Gastroesophageal sphincter (tissue), 3 donors: Measurements from ENCODE around the gene PIK3R2.

Experiments
- EP300 ChIP-seq: sonication (generic); formaldehyde crosslinking; IDR thresholded peaks from one replicate; pipeline ENCODE4 v1.6.1; 2017; ENCODE audit warnings: antibody characterized with exemption, mild to moderate bottlenecking
- POLR2A ChIP-seq, 2 donors: fragments of 450-650 bp; IDR thresholded peaks; one replicate each; pipeline ENCODE4 v1.6.1; 2017; ENCODE audit warnings: antibody characterized with exemption in 2 of 2, mild to moderate bottlenecking in 2 of 2, moderate library complexity in 1 of 2
- POLR2AphosphoS5 ChIP-seq: sonication (generic); formaldehyde crosslinking; IDR thresholded peaks from one replicate; pipeline ENCODE4 v1.6.1; 2017; ENCODE audit warnings: antibody characterized with exemption
- TF ChIP-seq, protein P1 (sequence below), 4 experiments: fragments of 200-600 bp in 2 of 4; fragments of 450-650 bp in 2 of 4; sonication (generic) in 1 of 4; IDR thresholded peaks; one replicate each; pipeline ENCODE4 v1.5.1; 2017 to 2019; ENCODE audit warnings: antibody characterized with exemption in 4 of 4, mild to moderate bottlenecking in 2 of 4, moderate library complexity in 2 of 4

DNA sequence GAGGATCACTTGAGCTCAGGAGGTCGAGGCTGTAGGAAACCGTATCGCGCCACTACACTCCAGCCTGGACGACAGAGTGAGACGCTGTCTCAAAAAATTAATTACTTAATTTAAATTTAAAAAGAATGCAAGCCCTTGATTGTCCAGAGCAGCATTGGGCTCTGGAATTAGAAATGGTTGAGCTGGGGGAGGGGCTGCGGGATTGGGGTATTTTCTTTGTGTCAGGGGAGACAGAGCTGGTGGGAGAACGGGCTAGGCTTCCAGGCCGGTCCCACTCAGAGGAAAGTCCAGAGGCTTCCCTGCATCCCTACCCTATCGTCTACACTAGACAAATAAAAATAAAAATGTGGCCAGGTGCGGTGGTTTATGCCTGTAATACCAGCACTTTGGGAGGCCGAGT, 53.1 kb downstream of the PIK3R2 start:
- TF ChIP-seq, protein P1, sequence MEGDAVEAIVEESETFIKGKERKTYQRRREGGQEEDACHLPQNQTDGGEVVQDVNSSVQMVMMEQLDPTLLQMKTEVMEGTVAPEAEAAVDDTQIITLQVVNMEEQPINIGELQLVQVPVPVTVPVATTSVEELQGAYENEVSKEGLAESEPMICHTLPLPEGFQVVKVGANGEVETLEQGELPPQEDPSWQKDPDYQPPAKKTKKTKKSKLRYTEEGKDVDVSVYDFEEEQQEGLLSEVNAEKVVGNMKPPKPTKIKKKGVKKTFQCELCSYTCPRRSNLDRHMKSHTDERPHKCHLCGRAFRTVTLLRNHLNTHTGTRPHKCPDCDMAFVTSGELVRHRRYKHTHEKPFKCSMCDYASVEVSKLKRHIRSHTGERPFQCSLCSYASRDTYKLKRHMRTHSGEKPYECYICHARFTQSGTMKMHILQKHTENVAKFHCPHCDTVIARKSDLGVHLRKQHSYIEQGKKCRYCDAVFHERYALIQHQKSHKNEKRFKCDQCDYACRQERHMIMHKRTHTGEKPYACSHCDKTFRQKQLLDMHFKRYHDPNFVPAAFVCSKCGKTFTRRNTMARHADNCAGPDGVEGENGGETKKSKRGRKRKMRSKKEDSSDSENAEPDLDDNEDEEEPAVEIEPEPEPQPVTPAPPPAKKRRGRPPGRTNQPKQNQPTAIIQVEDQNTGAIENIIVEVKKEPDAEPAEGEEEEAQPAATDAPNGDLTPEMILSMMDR (IDR thresholded peaks at IDR 0.05), result no peak
- TF ChIP-seq POLR2AphosphoS5 (no peak), POLR2A (IDR thresholded peaks at IDR 0.05) (no peak), EP300 (no peak)
